ENCODE results near the gene OPA1.

- TF ChIP-seq POLR2A (IDR thresholded peaks at IDR 0.05), result no peak
- no peak for TF ChIP-seq CTCF (IDR thresholded peaks at IDR 0.05)
Measured at GRCh38 chr3:193728429-193729087, 135.6 kb downstream of the OPA1 start.

Data from stomach (tissue), 4 donors.